Activated effector memory CD4-positive, alpha-beta T cell treated with Interleukin-2 at 50 U/mL for 16 hours (primary cell): ENCODE results near the gene DZIP3.

Source experiments
- DNase-seq: peaks from one replicate; pipeline ENCODE4 v3.0.0-alpha.2; 2020

The DZIP3 gene

DNA sequence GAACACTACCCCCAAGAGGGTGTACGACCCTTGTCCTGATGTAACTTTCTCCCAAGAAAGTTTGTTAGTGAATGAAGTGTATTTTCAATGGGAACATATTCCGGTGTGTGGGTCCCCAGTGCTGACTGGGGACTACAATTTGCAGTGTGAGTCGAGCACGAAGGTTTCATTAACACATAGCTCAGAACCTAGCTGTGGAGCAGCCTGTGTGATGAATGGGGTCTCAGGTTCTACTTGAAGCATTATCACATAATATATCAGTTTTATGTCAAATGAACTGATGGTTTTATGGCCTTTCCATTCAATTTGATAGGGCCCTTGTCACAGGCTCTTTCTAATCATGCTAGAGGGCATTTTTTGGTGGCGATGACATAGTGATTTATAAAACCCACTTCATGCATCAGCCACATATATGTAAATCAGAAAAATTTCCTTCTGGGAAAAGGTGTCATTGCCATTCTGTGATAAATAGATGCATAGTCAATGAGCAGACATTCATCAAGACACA lies 123.5 kb downstream of the DZIP3 start:
- DNase-seq, result no peak

DNA sequence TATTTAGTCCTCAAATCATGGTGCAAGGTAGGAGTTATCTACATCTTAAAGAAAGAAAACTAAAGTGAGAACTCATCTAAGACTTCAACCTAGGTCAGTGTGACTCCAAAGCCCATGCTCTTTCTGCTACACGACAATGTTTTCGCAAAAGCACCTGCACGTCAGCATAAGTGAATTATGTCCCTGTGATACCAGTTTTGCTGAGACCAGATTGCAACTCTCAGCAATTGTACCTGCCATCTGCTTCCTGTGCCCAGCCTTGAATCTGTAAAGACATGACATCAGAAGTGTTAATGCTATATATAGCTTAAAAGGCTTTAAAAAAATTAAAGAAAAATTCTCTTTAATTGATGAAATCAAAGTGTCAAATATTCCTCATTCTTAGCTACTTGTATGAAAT lies 124.3 kb downstream of the DZIP3 start:
- DNase-seq, result no peak

DNA sequence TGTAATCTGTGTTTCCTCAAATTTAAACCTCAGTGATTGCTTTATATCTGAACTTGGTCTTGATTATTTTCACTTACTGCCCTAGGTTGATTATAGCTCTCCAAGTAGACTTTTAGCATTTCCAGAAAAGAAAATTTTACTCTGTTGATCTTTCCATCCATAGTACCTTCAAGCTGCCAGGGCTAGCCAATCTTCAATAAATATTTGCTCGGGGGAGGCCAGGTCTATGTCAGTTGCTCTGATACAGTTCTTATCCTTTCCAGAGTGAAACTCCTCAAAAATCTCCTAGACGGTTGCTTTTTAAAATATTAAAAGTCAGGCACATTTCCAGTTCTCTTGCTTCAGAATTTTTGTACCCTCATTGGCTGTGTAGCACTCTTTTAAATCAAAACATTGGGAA lies 128.9 kb downstream of the DZIP3 start:
- no peak for DNase-seq

DNA sequence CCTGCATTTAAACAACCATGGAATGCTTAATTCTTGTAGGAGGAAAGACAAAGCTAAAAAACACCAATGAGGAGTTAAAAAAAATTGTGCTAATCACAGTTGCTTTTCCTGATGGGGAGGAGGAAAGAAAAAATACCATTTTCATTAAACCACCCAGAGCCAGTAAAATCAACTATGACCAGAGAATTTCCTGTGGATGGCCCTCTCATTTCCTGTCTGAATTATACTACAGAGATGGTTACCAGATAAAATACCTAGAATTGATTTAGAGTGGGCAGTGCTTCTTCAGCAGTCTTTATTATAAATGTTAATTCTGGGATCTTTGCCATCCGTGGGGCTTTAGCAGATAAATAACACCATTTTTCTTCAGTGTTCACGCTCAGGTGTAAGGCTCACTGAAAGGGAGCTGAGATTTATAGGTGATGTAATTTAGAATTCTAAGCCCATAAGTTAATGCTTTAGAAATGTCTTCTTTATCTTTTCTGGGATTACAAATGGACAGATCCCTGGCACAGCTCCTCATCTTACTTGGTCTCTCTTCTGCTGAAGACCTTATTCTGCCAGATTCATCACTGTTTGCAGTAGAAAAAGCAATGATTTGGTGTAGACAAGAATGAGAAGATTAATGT lies 129.8 kb downstream of the DZIP3 start:
- DNase-seq, result no peak

DNA sequence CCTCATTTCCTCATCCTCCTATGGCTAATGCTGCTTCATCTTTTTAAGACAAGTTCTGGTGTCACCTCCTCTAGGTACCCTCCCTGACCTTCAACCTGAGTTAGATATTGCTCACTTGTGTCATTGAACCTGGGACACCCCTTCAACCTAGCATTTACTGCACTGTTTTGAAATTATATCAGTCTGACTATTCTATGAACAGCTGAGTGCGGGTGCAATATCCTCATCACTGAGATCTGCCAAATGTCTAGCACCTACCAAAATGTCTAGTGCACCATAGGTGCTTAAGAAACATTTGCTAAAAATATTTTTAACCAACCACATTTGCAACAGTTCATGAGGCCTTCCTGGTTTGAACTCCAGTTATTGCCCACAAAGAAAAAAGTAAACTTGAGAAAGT lies 133.2 kb downstream of the DZIP3 start:
- no peak for DNase-seq

DNA sequence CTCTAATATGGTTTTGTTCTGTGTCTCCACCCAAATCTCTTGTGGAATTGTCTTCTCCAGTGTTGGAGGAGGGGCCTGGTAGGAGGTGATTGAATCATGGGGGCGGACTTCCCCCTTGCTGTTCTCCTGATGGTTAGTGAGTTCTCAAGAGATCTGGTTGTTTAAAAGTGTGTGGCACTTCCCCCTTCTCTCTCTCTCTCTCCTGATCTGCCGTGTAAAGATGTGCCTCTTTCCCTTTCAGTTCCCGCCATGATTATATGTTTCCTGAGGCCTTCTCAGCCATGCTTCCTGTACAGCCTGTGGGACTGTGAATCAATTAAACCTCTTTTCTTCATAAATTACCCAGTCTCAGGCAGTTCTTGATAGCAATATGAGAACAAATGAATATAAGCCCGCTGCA lies 134.6 kb downstream of the DZIP3 start:
- no peak for DNase-seq

DNA sequence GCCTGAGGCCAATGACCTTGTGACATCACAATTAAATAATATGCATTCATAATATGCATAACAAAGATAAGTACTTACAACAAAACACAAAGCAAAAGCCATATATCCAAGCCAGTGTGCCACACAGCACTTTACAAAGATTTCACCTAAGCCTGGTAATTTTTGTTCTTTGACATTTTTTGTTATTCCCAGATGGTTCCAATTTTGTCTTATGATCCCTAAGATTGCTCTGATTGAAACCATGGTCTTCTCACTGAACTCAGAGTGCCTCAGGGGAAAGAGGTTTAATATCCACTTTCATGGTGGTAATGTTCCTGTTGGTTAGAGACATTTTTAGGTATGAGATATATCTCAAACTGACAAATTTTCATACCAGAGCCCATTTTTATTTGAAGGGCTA lies 138.6 kb downstream of the DZIP3 start:
- no peak for DNase-seq

DNA sequence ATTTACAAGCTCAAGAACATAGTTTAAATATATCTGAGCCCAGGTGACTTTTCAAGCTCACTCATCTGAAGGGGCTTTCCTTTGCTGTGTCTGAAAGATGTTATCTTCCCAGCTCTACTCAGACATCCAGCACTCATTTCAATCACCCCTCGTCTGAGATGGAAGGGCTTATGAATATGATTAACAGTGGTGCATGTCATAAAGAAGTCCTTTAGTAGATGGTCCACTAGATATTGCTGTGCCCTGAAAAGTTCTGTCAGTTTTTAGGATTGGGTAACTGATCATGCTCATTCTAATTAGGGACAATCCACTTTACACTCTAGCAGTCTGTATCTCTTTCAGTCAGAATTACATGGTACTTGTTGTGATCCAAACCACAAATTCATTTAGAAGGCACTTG lies 139.4 kb downstream of the DZIP3 start:
- DNase-seq, result no peak

DNA sequence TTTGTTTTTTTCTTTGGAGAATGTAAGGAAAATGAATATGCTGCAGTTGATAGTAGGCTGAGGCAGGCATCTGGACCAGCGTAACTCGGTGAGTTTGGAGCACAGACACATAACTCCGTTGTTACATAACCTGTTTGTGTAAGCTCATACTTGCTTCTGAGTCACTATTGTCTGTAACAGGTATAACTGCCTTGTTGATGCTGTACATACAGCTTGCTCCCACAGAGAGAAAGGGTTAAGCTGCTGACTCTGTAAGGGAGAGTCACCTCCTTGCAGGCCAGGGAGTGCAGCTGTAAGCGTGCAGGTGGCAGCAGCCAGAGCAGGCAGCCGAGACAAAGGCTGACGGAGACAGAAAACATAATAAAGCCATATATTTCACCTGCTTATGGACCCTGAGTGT lies 147.3 kb downstream of the DZIP3 start:
- DNase-seq, result no peak

DNA sequence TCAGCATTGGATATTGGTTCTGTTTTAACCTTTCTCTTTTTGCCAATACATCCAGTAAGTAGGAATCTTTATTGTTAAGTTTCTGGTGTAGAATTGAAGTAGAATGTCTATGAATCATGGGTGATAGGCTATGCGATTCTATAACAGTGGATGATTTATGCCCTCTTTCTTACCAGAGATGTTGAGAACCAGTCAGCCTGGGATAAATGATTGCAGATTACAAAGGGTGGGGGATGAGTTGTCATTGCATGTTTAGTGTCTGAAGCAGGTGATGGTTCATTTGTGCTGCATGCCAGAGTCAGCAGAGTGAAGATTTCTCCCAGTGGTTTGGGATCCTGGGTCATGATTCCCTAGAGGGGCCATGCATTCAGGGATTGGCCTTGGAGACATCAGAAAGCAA lies 153.4 kb downstream of the DZIP3 start:
- no peak for DNase-seq
